AG10803 (cell line): ENCODE results near the gene SIVA1.

Source experiments
- DNase-seq: peaks from one replicate; pipeline ENCODE4 v3.0.0; 2010; ENCODE audit warnings: low read depth
- H3K4me3 ChIP-seq: 2 replicates; pipeline ENCODE4 v1.5.1; 2011; ENCODE audit warnings: mild to moderate bottlenecking, low read length, control low read depth
- TF ChIP-seq, protein P1 (sequence below): conservative IDR thresholded peaks from 2 replicates; pipeline ENCODE4 v1.5.1; 2011; ENCODE audit warnings: mild to moderate bottlenecking, low read length, control low read depth, inconsistent platforms

The SIVA1 gene

DNA sequence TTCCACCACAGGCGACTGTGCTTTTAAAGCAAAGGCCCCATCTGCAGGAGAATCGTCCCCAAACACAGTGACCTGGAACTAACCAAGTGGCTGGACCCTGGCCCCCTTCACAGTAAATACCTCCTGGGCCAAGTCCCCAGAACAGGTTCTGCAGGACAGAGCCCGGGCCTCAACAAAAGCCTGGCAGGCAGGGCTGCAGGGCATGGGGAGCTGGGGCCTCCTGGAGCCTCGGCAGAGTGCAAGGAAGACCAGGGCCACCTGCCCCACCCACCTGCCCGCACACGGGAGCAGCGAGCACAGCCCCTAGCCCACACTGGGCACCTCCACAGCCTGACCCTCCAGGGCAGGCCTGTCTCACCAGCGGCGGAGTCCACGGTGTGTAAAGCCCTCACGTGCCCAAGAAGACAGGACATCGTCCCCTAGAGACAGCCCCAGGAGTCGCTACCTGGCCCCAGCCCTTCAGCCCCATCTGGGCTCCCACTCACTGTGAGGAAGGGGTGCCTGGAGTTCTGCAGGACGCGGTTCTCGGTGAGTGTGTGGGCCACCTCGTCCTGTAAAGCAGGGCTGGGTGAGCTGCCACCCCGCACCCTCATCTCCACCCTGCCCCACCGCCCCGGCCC is 21.6 kb downstream of the SIVA1 start:
- TF ChIP-seq, protein P1, sequence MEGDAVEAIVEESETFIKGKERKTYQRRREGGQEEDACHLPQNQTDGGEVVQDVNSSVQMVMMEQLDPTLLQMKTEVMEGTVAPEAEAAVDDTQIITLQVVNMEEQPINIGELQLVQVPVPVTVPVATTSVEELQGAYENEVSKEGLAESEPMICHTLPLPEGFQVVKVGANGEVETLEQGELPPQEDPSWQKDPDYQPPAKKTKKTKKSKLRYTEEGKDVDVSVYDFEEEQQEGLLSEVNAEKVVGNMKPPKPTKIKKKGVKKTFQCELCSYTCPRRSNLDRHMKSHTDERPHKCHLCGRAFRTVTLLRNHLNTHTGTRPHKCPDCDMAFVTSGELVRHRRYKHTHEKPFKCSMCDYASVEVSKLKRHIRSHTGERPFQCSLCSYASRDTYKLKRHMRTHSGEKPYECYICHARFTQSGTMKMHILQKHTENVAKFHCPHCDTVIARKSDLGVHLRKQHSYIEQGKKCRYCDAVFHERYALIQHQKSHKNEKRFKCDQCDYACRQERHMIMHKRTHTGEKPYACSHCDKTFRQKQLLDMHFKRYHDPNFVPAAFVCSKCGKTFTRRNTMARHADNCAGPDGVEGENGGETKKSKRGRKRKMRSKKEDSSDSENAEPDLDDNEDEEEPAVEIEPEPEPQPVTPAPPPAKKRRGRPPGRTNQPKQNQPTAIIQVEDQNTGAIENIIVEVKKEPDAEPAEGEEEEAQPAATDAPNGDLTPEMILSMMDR, result no peak
- no peak for DNase-seq
- no peak overlapping the region for H3K4me3 ChIP-seq

DNA sequence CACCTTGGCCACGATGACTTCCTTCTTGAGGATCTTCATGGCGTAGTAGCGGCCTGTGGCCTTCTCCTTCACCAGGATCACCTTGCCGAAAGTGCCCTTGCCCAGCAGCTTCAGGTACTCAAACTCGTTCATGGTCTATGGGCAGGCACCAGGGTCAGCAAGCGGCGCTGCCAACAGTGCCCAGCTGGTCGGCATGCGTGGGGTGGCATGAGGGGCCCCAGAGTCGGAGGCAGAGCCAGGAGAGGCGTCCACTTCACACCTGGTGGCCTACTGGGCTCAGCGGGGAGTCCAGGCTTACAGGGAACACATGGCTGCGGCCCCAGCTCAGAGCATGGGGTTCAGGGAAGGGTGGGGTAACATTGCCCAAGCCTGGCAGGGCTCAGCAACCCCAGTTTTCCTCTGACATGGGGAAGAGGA is 22.1 kb downstream of the SIVA1 start:
- TF ChIP-seq, protein P1, result no peak
- no peak overlapping the region for H3K4me3 ChIP-seq
- no peak for DNase-seq

DNA sequence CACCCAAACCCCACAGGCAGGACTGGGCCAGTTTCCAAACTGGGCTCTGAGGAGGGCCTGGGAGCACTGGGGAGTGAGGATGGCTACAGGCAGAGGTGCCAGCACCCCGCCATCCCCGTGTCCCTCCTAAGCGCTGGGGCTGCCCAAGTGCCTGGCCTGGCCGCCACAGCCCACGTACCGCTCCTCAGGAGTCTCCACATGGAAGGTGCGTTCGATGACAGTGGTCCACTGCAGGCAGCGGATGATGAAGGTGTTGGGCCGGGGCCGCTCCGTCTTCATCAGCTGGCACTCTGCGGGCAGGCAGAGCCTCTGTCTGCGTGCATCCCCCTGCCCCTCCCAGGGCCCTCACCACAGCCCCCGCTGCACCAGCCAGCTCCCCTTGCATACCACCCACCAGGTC is 23.5 kb downstream of the SIVA1 start:
- TF ChIP-seq, protein P1, result no peak
- no peak for DNase-seq
- H3K4me3 ChIP-seq, result no peak overlapping the region

DNA sequence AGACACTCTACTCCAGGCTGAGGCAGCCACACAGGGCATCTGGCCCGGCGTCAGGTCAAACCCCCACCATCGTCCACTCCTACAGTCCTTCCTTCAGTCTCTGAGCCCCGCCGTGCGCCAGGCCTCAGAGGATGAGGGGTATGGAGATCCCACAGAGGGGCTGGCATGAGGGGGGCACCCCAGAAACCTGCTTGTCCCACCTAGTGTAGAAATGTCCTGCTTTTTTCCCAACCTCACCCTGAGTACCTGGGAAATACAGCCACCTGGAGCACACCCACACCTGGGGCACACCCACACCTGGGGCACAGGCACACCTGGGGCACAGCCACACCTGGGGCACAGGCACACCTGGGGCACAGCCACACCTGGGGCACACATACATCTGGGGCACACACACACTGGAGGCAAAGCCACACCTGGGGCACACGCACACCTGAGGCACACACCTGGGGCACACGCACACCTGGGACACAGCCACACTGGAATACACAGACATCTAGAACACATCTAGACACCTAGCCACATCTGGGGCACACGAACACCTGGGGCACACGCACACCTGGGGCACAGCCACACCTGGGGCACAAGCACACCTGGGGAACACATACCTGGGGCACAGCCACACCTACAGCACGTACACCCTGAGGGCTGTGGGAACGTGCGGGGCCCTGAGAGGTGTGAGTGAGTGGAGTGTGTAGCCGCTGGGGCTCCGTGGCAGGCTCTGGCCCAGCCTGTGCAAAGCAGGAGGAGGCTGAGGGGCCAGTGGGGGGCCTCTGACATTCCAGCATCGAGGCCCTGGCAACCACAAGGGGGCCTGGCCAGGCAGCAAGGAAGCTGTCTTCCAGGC is 24.2 kb downstream of the SIVA1 start:
- TF ChIP-seq, protein P1, result no peak
- no peak for DNase-seq
- H3K4me3 ChIP-seq, result no peak overlapping the region

DNA sequence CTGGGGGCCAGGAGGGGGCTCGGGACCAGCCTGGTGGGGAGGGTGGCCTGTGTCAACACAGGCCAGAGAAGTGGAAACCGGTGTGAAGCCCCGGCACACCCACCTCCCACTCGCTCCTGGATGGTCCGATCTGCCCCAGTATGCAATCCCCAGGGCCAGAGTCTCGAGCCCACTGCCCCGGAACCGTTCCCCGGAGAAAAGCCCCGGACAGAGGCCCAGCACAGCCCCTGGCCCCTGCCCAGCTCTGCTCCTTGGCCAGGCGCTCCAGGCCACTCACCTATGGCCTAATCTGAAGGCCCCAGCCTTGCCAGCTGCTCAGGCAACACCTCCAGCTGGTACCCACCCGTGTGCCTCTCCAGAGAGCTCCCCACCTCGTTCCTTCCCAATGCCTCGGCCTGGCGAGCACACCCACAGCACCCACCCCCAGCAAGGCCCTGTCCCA is 24.9 kb downstream of the SIVA1 start:
- H3K4me3 ChIP-seq, result no peak overlapping the region
- DNase-seq, result no peak
- TF ChIP-seq, protein P1, result no peak

DNA sequence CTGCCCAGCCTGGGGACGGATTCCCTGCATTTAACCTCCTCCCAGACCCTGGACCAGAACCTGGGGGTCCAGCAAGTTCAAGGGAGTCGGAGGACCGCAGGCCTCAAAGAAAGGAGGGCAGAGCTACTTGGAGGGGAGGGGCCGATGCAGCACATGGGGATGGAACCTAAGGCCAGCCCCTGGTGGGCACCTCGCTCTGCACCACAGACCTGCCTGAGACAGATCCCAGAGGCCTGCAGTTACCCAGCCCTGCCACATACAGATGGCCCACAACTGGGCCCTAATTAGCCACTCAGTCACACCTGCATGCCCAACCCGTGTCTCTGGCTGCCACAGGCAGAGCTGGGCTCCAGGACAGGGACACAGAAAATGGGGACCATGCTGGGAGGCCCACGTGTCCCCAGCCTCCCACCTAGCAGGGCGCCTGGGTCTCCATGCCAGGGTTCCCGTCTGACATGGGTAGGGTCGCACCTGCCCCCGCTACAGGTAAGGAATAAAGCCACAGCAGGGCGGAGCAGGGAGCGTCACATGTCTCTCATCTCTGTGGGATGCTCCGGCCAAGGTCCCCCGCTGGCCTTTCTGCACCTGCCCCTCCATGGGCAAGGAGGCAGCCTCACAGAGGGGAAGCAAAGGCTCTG is 25.9 kb downstream of the SIVA1 start:
- no peak for DNase-seq
- TF ChIP-seq, protein P1, result no peak
- no peak overlapping the region for H3K4me3 ChIP-seq
